ENCODE results near the gene LYRM4.

LYRM4 gene

GRCh38 chr6:5163247-5163646, 97.5 kb downstream of the LYRM4 start:
- no peak for TF ChIP-seq SIN3A (IDR thresholded peaks at IDR 0.05; ENCODE audit: borderline replicate concordance, insufficient read depth, low read length)
- TF ChIP-seq REST (IDR thresholded peaks at IDR 0.05; ENCODE audit: insufficient read depth in 1 of 2, low read depth in 2 of 2, low read length in 2 of 2) = no peak
- no peak for TF ChIP-seq FOXP2 (optimal IDR thresholded peaks at IDR 0.05; ENCODE audit: borderline replicate concordance, extremely low read depth, extremely low read length, insufficient read depth)
- no peak for TF ChIP-seq TAF1 (IDR thresholded peaks at IDR 0.05; ENCODE audit: borderline replicate concordance, insufficient read depth, low read length)
- no peak for TF ChIP-seq POLR2AphosphoS5 (IDR thresholded peaks at IDR 0.05; ENCODE audit: low read depth, low read length)

- no peak for TF ChIP-seq FOXP2 (optimal IDR thresholded peaks at IDR 0.05; ENCODE audit: borderline replicate concordance, extremely low read depth, extremely low read length, insufficient read depth)
- TF ChIP-seq POLR2AphosphoS5 (IDR thresholded peaks at IDR 0.05; ENCODE audit: low read depth, low read length) = no peak
- no peak for TF ChIP-seq REST (IDR thresholded peaks at IDR 0.05; ENCODE audit: insufficient read depth in 1 of 2, low read depth in 2 of 2, low read length in 2 of 2)
- no peak for TF ChIP-seq SIN3A (IDR thresholded peaks at IDR 0.05; ENCODE audit: borderline replicate concordance, insufficient read depth, low read length)
- TF ChIP-seq TAF1 (IDR thresholded peaks at IDR 0.05; ENCODE audit: borderline replicate concordance, insufficient read depth, low read length) = no peak
Observed at GRCh38 chr6:5162355-5162754, 98.4 kb downstream of the LYRM4 start.

GRCh38 chr6:5160206-5160605, 100.5 kb downstream of the LYRM4 start:
- TF ChIP-seq TAF1 (IDR thresholded peaks at IDR 0.05; ENCODE audit: borderline replicate concordance, insufficient read depth, low read length) (no peak), SIN3A (IDR thresholded peaks at IDR 0.05; ENCODE audit: borderline replicate concordance, insufficient read depth, low read length) (no peak), FOXP2 (optimal IDR thresholded peaks at IDR 0.05; ENCODE audit: borderline replicate concordance, extremely low read depth, extremely low read length, insufficient read depth) (no peak), REST (IDR thresholded peaks at IDR 0.05; ENCODE audit: insufficient read depth in 1 of 2, low read depth in 2 of 2, low read length in 2 of 2) (no peak), POLR2AphosphoS5 (IDR thresholded peaks at IDR 0.05; ENCODE audit: low read depth, low read length) (no peak)

GRCh38 chr6:5159162-5159561, 101.6 kb downstream of the LYRM4 start:
- no peak for TF ChIP-seq REST (IDR thresholded peaks at IDR 0.05; ENCODE audit: insufficient read depth in 1 of 2, low read depth in 2 of 2, low read length in 2 of 2)
- no peak for TF ChIP-seq POLR2AphosphoS5 (IDR thresholded peaks at IDR 0.05; ENCODE audit: low read depth, low read length)

- TF ChIP-seq POLR2AphosphoS5 (IDR thresholded peaks at IDR 0.05; ENCODE audit: low read depth, low read length) (no peak), TAF1 (IDR thresholded peaks at IDR 0.05; ENCODE audit: borderline replicate concordance, insufficient read depth, low read length) (no peak), REST (IDR thresholded peaks at IDR 0.05; ENCODE audit: insufficient read depth in 1 of 2, low read depth in 2 of 2, low read length in 2 of 2) (no peak), SIN3A (IDR thresholded peaks at IDR 0.05; ENCODE audit: borderline replicate concordance, insufficient read depth, low read length) (no peak), FOXP2 (optimal IDR thresholded peaks at IDR 0.05; ENCODE audit: borderline replicate concordance, extremely low read depth, extremely low read length, insufficient read depth) (no peak)
Observed at GRCh38 chr6:5158180-5158579, 102.6 kb downstream of the LYRM4 start.
